HG03066 (cell line): Measurements from ENCODE around the gene POLH.

ENCODE experiments used
- ATAC-seq: cut with Tn5 transposase; IDR thresholded peaks from one replicate; pipeline ENCODE4 v1.9.1; 2021; ENCODE audit warnings: low read depth; ENCODE audit not compliant: unreplicated experiment

Gene POLH

GRCh38 chr6:43604174-43604573 is 28.2 kb downstream of the POLH start:
- ATAC-seq = no peak

- no peak for ATAC-seq
Observed at GRCh38 chr6:43606019-43606418, 30.0 kb downstream of the POLH start.

- no peak for ATAC-seq
Observed at GRCh38 chr6:43608310-43608763, 32.4 kb downstream of the POLH start.

- no peak for ATAC-seq
Observed at GRCh38 chr6:43608807-43609206, 32.8 kb downstream of the POLH start.

- no peak for ATAC-seq
Observed at GRCh38 chr6:43609402-43609801, 33.4 kb downstream of the POLH start.

- no peak for ATAC-seq
Observed at GRCh38 chr6:43610431-43610830, 34.4 kb downstream of the POLH start.

- ATAC-seq = no peak
Observed at GRCh38 chr6:43613721-43614395, 37.9 kb downstream of the POLH start.

GRCh38 chr6:43614396-43614730 is 38.4 kb downstream of the POLH start:
- no peak for ATAC-seq

- no peak for ATAC-seq
Observed at GRCh38 chr6:43616725-43617472, 40.9 kb downstream of the POLH start.

GRCh38 chr6:43621078-43621835 is 45.3 kb downstream of the POLH start:
- no peak for ATAC-seq

GRCh38 chr6:43621836-43622180 is 45.8 kb downstream of the POLH start:
- ATAC-seq = no peak

GRCh38 chr6:43622541-43622940 is 46.6 kb downstream of the POLH start:
- no peak for ATAC-seq

- no peak for ATAC-seq
Observed at GRCh38 chr6:43623880-43624785, 48.1 kb downstream of the POLH start.

GRCh38 chr6:43624786-43625288 is 48.9 kb downstream of the POLH start:
- ATAC-seq = no peak

- no peak for ATAC-seq
Observed at GRCh38 chr6:43625393-43625992, 49.5 kb downstream of the POLH start.

- no peak for ATAC-seq
Observed at GRCh38 chr6:43627008-43627825, 51.2 kb downstream of the POLH start.

GRCh38 chr6:43628393-43629103 is 52.6 kb downstream of the POLH start:
- peak; percentile 22 for ATAC-seq

GRCh38 chr6:43629104-43629504 is 53.1 kb downstream of the POLH start, which contains the start of gene GTPBP2:
TSS of gene GTPBP2 (minus strand) at chr6:43629264. CDS start at chr6:43629162, 102 bp downstream.
- peak; percentile 81 for ATAC-seq
